Measurements from ENCODE around the gene NCOA7.

The NCOA7 gene

GRCh38 chr6:125753937-125754259, 36.9 kb upstream of the NCOA7 start:
- Histone ChIP-seq H3K27ac (replicated peaks) (no peak overlapping the region), H3K4me3 (replicated peaks; ENCODE audit: insufficient read depth, low read length) (no peak overlapping the region), H3K27me3 (ENCODE audit: insufficient read depth, poor library complexity, severe bottlenecking) (peaks cover 35% of the 10 kb centered on the region)
- no peak for TF ChIP-seq POLR2AphosphoS5 (IDR thresholded peaks at IDR 0.05; ENCODE audit: low read depth)
- TF ChIP-seq SPI1 (IDR thresholded peaks at IDR 0.05; ENCODE audit: borderline replicate concordance, low read depth) = no peak
- no peak for TF ChIP-seq CTCF (IDR thresholded peaks at IDR 0.05; ENCODE audit: insufficient read depth, low read length)
- no peak for DNase-seq (ENCODE audit: low read depth in 1 of 2, low spot score in 1 of 2)

GRCh38 chr6:125754566-125754965, 36.2 kb upstream of the NCOA7 start:
- no peak overlapping the region for H3K4me3 ChIP-seq (replicated peaks; ENCODE audit: insufficient read depth, low read length)
- no peak overlapping the region for H3K27ac ChIP-seq (replicated peaks)
- peaks cover 32% of the 10 kb centered on the region for H3K27me3 ChIP-seq (ENCODE audit: insufficient read depth, poor library complexity, severe bottlenecking)
- TF ChIP-seq SPI1 (IDR thresholded peaks at IDR 0.05; ENCODE audit: borderline replicate concordance, low read depth) = no peak
- no peak for DNase-seq (ENCODE audit: low read depth in 1 of 2, low spot score in 1 of 2)

GRCh38 chr6:125759184-125759902, 31.4 kb upstream of the NCOA7 start:
- no peak for TF ChIP-seq SPI1 (IDR thresholded peaks at IDR 0.05; ENCODE audit: borderline replicate concordance, low read depth)
- TF ChIP-seq CTCF (IDR thresholded peaks at IDR 0.05; ENCODE audit: insufficient read depth, low read length) = no peak
- Histone ChIP-seq H3K27me3 (ENCODE audit: insufficient read depth, poor library complexity, severe bottlenecking) (peaks cover 14% of the 10 kb centered on the region), H3K4me3 (replicated peaks; ENCODE audit: insufficient read depth, low read length) (no peak overlapping the region), H3K27ac (replicated peaks) (no peak overlapping the region)
- DNase-seq (ENCODE audit: low read depth in 1 of 2, low spot score in 1 of 2) = no peak

GRCh38 chr6:125759959-125760457, 30.8 kb upstream of the NCOA7 start:
- Histone ChIP-seq H3K27ac (replicated peaks) (no peak overlapping the region), H3K4me3 (replicated peaks; ENCODE audit: insufficient read depth, low read length) (no peak overlapping the region), H3K27me3 (ENCODE audit: insufficient read depth, poor library complexity, severe bottlenecking) (peaks cover 10% of the 10 kb centered on the region)
- DNase-seq (ENCODE audit: low read depth in 1 of 2, low spot score in 1 of 2) = no peak
- TF ChIP-seq SPI1 (IDR thresholded peaks at IDR 0.05; ENCODE audit: borderline replicate concordance, low read depth) (no peak), REST (IDR thresholded peaks at IDR 0.05; ENCODE audit: insufficient replicate concordance, low read depth) (no peak), CTCF (IDR thresholded peaks at IDR 0.05; ENCODE audit: insufficient read depth, low read length) (no peak), POLR2AphosphoS5 (IDR thresholded peaks at IDR 0.05; ENCODE audit: low read depth) (no peak), GABPA (IDR thresholded peaks at IDR 0.05; ENCODE audit: low read depth) (no peak)

- DNase-seq (ENCODE audit: low read depth in 1 of 2, low spot score in 1 of 2) = no peak
- TF ChIP-seq REST (IDR thresholded peaks at IDR 0.05; ENCODE audit: insufficient replicate concordance, low read depth) (no peak), SPI1 (IDR thresholded peaks at IDR 0.05; ENCODE audit: borderline replicate concordance, low read depth) (no peak), CTCF (IDR thresholded peaks at IDR 0.05; ENCODE audit: insufficient read depth, low read length) (no peak), GABPA (IDR thresholded peaks at IDR 0.05; ENCODE audit: low read depth) (no peak), POLR2AphosphoS5 (IDR thresholded peaks at IDR 0.05; ENCODE audit: low read depth) (no peak)
- Histone ChIP-seq H3K4me3 (replicated peaks; ENCODE audit: insufficient read depth, low read length) (no peak overlapping the region), H3K27me3 (ENCODE audit: insufficient read depth, poor library complexity, severe bottlenecking) (peaks cover 14% of the 10 kb centered on the region), H3K27ac (replicated peaks) (no peak overlapping the region)
Measured at GRCh38 chr6:125764121-125764671, 26.6 kb upstream of the NCOA7 start.

All from HL-60 (cell line).